Calu3 (cell line): ENCODE results near the gene SFMBT2. TPM values are rescaled to one million over a fixed set of nuclear protein-coding genes. Genes with fewer than 3 reads are reported as not detected.

ENCODE experiments used
- BruUV-seq: library from RNA; stranded (reverse); fragments of 400-500 nt; replicated peaks from 2 replicates; lab custom pipeline; 2021; lab: Mats Ljungman, UMichigan
- CTCF ChIA-PET: fragments of 300-600 bp; sonication (Branson Sonifier 250); formaldehyde crosslinking; loops from one replicate; lab custom pipeline; 2022; ENCODE audit warnings: antibody characterized with exemption; lab: Charles Lee
- DNase-seq: peaks from one replicate; pipeline ENCODE4 v3.0.0; 2022
- H3K27ac Mint-ChIP-seq: one replicate; pipeline ENCODE4 v1.8.0; 2022; ENCODE audit warnings: mixed read lengths; ENCODE audit not compliant: unreplicated experiment
- H3K27me3 Mint-ChIP-seq: one replicate; pipeline ENCODE4 v1.8.0; 2022; ENCODE audit warnings: mixed read lengths; ENCODE audit not compliant: unreplicated experiment
- H3K36me3 Mint-ChIP-seq: one replicate; pipeline ENCODE4 v1.8.0; 2022; ENCODE audit warnings: mild to moderate bottlenecking, moderate library complexity, mixed read lengths; ENCODE audit not compliant: insufficient read depth, unreplicated experiment
- H3K4me1 Mint-ChIP-seq: one replicate; pipeline ENCODE4 v1.8.0; 2022; ENCODE audit warnings: mild to moderate bottlenecking, low read depth, mixed read lengths; ENCODE audit not compliant: unreplicated experiment
- H3K4me3 Mint-ChIP-seq: one replicate; pipeline ENCODE4 v1.8.0; 2022; ENCODE audit warnings: mild to moderate bottlenecking, low read depth, moderate library complexity, mixed read lengths; ENCODE audit not compliant: unreplicated experiment
- H3K9me3 Mint-ChIP-seq: one replicate; pipeline ENCODE4 v1.8.0; 2022; ENCODE audit warnings: low read depth, mixed read lengths; ENCODE audit not compliant: unreplicated experiment
- CTCF ChIP-seq: fragments of 200-600 bp; IDR thresholded peaks from one replicate; pipeline ENCODE4 v1.8.0; 2022; ENCODE audit warnings: antibody characterized with exemption; ENCODE audit not compliant: unreplicated experiment
- intact Hi-C: fragments of 100-400 bp; cut with micrococcal nuclease; formaldehyde crosslinking; loops from one replicate; pipeline ENCODE4 v1.10.0; 2022; ENCODE audit not compliant: unreplicated experiment
- total RNA-seq: library from RNA; stranded (reverse); gene quantifications from 2 replicates; pipeline ENCODE4 v1.2.3, GENCODE V29; 2022

SFMBT2 gene
- total RNA-seq, 1 experiment from 2014 or later, result 0.64 TPM

DNA sequence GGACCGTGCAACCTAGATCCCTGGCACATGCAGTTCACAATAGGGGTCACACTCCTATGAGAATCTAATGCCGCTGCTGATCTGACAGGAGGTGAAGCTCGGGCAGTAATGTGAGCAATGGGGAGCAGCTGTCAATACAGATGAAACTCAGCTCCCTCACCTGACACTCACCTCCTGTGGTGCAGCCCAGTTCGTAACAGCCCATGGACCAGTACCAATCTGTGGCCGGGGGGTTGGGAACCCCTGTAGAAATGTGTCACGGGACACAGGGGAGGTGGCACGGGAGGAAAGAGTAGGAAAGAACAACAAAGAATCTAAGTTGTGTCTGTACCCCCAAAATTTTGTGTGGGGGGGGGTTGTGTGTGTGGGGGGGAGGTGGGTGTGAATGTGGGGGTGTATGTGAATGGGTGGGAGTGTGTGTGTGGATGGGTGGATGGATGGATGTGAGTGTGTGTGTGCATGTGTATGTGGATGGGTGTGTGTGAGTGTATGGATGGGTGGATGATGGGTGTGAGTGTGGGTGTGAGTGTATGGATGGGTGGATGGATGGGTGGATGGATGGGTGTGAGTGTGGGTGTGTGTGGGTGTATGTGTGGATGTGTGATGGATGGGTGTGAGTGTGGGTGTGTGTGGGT, 33.1 kb downstream of the SFMBT2 start:
- H3K4me3 Mint-ChIP-seq, result no peak overlapping the region
- CTCF ChIA-PET, result no interaction called here
- no TSS peak for BruUV-seq
- H3K27me3 Mint-ChIP-seq, result peaks cover 13% of the 10 kb centered on the region
- no peak for TF ChIP-seq CTCF
- no peaks in the 10 kb centered on the region for H3K4me1 Mint-ChIP-seq
- no peak overlapping the region for H3K27ac Mint-ChIP-seq
- no peak for DNase-seq
- intact Hi-C loops, result no loop called here
- H3K9me3 Mint-ChIP-seq, result no peaks in the 10 kb centered on the region
- no peaks in the 10 kb centered on the region for H3K36me3 Mint-ChIP-seq

DNA sequence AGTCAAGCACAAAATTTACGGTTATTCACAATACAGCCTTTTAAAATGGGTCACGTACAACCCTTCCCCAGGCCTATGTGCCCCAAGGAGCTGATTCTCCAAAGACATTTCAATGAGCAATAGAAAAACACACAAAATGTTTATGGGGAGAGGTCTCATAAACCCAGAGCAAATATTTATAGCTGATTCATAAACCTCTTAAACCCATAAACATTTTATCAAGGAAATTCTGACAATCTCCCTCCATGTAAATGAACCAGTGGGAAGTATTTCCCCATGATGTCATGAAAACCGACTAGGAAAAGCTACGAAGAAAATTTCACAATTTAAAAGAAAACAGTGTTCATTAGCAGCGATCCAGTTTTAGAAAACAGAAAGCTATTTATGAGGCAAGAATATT, 36.0 kb downstream of the SFMBT2 start:
- no peak for DNase-seq
- H3K27me3 Mint-ChIP-seq, result peaks cover 21% of the 10 kb centered on the region
- H3K4me3 Mint-ChIP-seq, result no peak overlapping the region
- CTCF ChIA-PET, result no interaction called here
- BruUV-seq, result no TSS peak
- intact Hi-C loops, result no loop called here
- no peaks in the 10 kb centered on the region for H3K4me1 Mint-ChIP-seq
- H3K27ac Mint-ChIP-seq, result no peak overlapping the region
- no peaks in the 10 kb centered on the region for H3K9me3 Mint-ChIP-seq
- H3K36me3 Mint-ChIP-seq, result no peaks in the 10 kb centered on the region
- TF ChIP-seq CTCF, result no peak

- peaks cover 21% of the 10 kb centered on the region for H3K27me3 Mint-ChIP-seq
- H3K9me3 Mint-ChIP-seq, result no peaks in the 10 kb centered on the region
- no peak for DNase-seq
- BruUV-seq, result no TSS peak
- no peak for TF ChIP-seq CTCF
- H3K27ac Mint-ChIP-seq, result no peak overlapping the region
- intact Hi-C loops, result no loop called here
- H3K4me3 Mint-ChIP-seq, result no peak overlapping the region
- CTCF ChIA-PET, result interaction anchor here (0.6 kb wide), 1 partner anchor 128 kb away, joined by 6 read pairs; no protein-coding TSS in a partner anchor
- H3K36me3 Mint-ChIP-seq, result no peaks in the 10 kb centered on the region
- no peaks in the 10 kb centered on the region for H3K4me1 Mint-ChIP-seq
These were observed 37.8 kb downstream of the SFMBT2 start for GRCh38 chr10:7373039-7373438.

DNA sequence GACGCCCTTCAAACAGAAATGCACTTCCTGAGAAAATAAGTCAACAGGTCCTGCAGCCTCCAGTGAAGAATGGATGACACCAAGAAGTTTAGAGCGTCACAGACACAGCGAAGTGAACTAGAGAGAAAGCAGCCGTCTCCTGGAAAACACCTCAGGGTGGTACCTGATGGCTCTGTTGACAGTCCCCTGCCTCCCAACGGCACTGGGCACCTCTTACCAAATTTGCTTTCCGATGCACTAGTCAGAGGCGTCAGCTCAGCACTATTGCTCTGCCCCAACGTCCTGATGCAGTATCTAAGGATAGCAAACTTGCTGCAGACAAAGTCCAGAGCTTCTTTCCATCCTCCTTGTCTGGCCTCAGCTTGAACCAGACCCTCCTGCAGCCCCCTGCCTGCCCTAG, 38.3 kb downstream of the SFMBT2 start:
- peaks cover 21% of the 10 kb centered on the region for H3K27me3 Mint-ChIP-seq
- no TSS peak for BruUV-seq

More for the DNA sequence above, 38.3 kb downstream of the SFMBT2 start:
- Mint-ChIP-seq H3K4me3 (no peak overlapping the region), H3K27ac (no peak overlapping the region), H3K4me1 (no peaks in the 10 kb centered on the region), H3K36me3 (no peaks in the 10 kb centered on the region), H3K9me3 (no peaks in the 10 kb centered on the region)
- CTCF ChIA-PET, result interaction anchor here (0.6 kb wide), 1 partner anchor 128 kb away, joined by 6 read pairs; no protein-coding TSS in a partner anchor
- intact Hi-C loops, result no loop called here
- DNase-seq, result no peak
- no peak for TF ChIP-seq CTCF
